HepG2 (cell line): ENCODE measurements around the gene FAM72B. TPM values are rescaled to one million over a fixed set of nuclear protein-coding genes. Genes with fewer than 3 reads are reported as not detected.
"Not testable (repeated sequence)": the region's sequence is repeated elsewhere in the genome, so short reads cannot be mapped to it uniquely, and the experiment has no call there.

Experiments
- ATAC-seq: fragments of 200-7000 bp; cut with Tn5 transposase; 3 replicates; pipeline ENCODE4 v1.9.1; 2020; ENCODE audit warnings: mild to moderate bottlenecking, moderate library complexity
- BruUV-seq: library from RNA; stranded (reverse); fragments of 400-500 nt; replicated peaks from 2 replicates; lab custom pipeline; 2021; lab: Mats Ljungman, UMichigan
- CTCF ChIA-PET: fragments of 300-600 bp; formaldehyde crosslinking; extraction: SDS; loops from one replicate; lab custom pipeline; 2021; ENCODE audit warnings: low total read pairs, inconsistent platforms, low intra/inter-chr PET ratio; lab: Yijun Ruan, JAX
- POLR2A ChIA-PET: fragments of 350-600 bp; sonication (Branson Sonifier 250); formaldehyde crosslinking; loops from one replicate; lab custom pipeline; 2020; ENCODE audit warnings: antibody characterized with exemption, inconsistent platforms; lab: Yijun Ruan, JAX
- DNase-seq: peaks from one replicate; pipeline ENCODE4 v3.0.0-alpha.2; 2015; ENCODE audit warnings: low spot score
- FAIRE-seq: peaks from 3 replicates; lab custom pipeline; 2011; peaks lifted over from hg19 to GRCh38; lab: Jason Lieb, UNC
- H2AFZ ChIP-seq: one replicate; pipeline ENCODE4 v1.6.1; 2011; ENCODE audit warnings: low read length, inconsistent platforms
- H3K27ac ChIP-seq: fragments of 300-600 bp; 3 replicates; pipeline ENCODE4 v1.8.0; 2011; ENCODE audit warnings: mixed run types, mild to moderate bottlenecking, mixed read lengths, low read length, inconsistent platforms; ENCODE audit not compliant: insufficient read depth; ENCODE audit errors: extremely low read length
- H3K27me3 ChIP-seq, 2 experiments: fragments of 200-600 bp in 1 of 2; 2 replicates in 1 of 2; 3 replicates in 1 of 2; pipeline versions ENCODE4 v1.6.0 to v1.8.0; 2011; ENCODE audit warnings: low read length in 2 of 2, mild to moderate bottlenecking in 2 of 2, moderate library complexity in 2 of 2, inconsistent platforms in 1 of 2; ENCODE audit not compliant: insufficient read depth in 2 of 2, control insufficient read depth in 1 of 2
- H3K36me3 ChIP-seq, 2 experiments: fragments of 200-600 bp in 1 of 2; replicated peaks in 1 of 2; 2 replicates in 1 of 2; 3 replicates in 1 of 2; pipeline versions ENCODE4 v1.5.1 to v1.8.0; 2011; ENCODE audit warnings: low read length in 2 of 2, inconsistent platforms in 1 of 2; ENCODE audit not compliant: insufficient read depth in 2 of 2, control insufficient read depth in 1 of 2
- H3K4me1 ChIP-seq: 2 replicates; pipeline ENCODE4 v1.5.1; 2012; ENCODE audit warnings: low read length, inconsistent platforms; ENCODE audit not compliant: insufficient read depth
- H3K4me2 ChIP-seq: 2 replicates; pipeline ENCODE4 v1.6.0; 2011; ENCODE audit warnings: low read depth, low read length, inconsistent platforms
- H3K4me3 ChIP-seq, 3 experiments: fragments of 200-600 bp in 1 of 3; sonication (generic), shearing (Covaris generic) in 1 of 3; replicated peaks in 1 of 3; 2 replicates each; pipeline ENCODE4 v1.5.1; 2011 to 2016; ENCODE audit warnings: low read length in 3 of 3, inconsistent platforms in 2 of 3, low read depth in 2 of 3, mild to moderate bottlenecking in 2 of 3, control low read depth in 1 of 3, mixed read lengths in 1 of 3; ENCODE audit not compliant: insufficient read depth in 1 of 3
- H3K79me2 ChIP-seq: one replicate; pipeline ENCODE4 v1.6.1; 2011; ENCODE audit warnings: low read length, inconsistent platforms; ENCODE audit not compliant: insufficient read depth
- H3K9ac ChIP-seq: 2 replicates; pipeline ENCODE4 v1.6.0; 2011; ENCODE audit warnings: mild to moderate bottlenecking, low read depth, low read length, inconsistent platforms; ENCODE audit not compliant: insufficient read depth
- H3K9me3 ChIP-seq: 2 replicates; pipeline ENCODE4 v1.5.1; 2012; ENCODE audit warnings: mild to moderate bottlenecking, low read length
- H4K20me1 ChIP-seq: 2 replicates; pipeline ENCODE4 v1.6.0; 2011; ENCODE audit warnings: inconsistent platforms, mild to moderate bottlenecking, low read length, moderate library complexity; ENCODE audit not compliant: insufficient read depth
- WGBS: methylation state at CpG from one replicate; pipeline ENCODE4 v1.1.6; 2017; ENCODE audit warnings: low lambda C conversion rate; 5-methylcytosine and 5-hydroxymethylcytosine counted together
- in situ Hi-C: cut with HindIII; loops from 2 replicates; pipeline ENCODE4 v1.10.0; 2017; ENCODE audit warnings: low pct_unique_long_range_greater_than_20kb; ENCODE audit not compliant: extremely low pct_ligation_motif_present
- intact Hi-C: fragments of 100-400 bp; cut with micrococcal nuclease; formaldehyde crosslinking; loops from one replicate; pipeline ENCODE4 v1.10.0; 2022; ENCODE audit not compliant: unreplicated experiment
- polyA plus RNA-seq, 8 experiments: library from polyadenylated mRNA; depleted of rRNA in 3 of 8; stranded (reverse) in 7 of 8; unstranded in 1 of 8; fragments of >200 nt; fragmentation: Illumina TruSeq in 4 of 8; extraction: Trizol in 4 of 8; gene quantifications; 2 replicates each; pipeline versions ENCODE4 v1.2.1 to v1.2.3, GENCODE V29; 2011 to 2016; ENCODE audit warnings: low read depth in 4 of 8, missing spikeins in 1 of 8, mixed read lengths in 1 of 8; ENCODE audit not compliant: insufficient read depth in 1 of 8
- total RNA-seq, 5 experiments: library from RNA; depleted of rRNA; stranded (reverse); fragments of >200 nt; fragmentation: Illumina TruSeq; extraction: Trizol; gene quantifications; 2 replicates each; pipeline ENCODE4 v1.2.3, GENCODE V29; 2016; ENCODE audit warnings: low read depth in 1 of 5

FAM72B gene
- total and polyA plus RNA-seq, 2 of the 13 experiments (the other 11 are each of a cell fraction or from before 2014, with no cell fraction given), result 6.7 to 7.7 TPM

- FAIRE-seq, H3K79me2 ChIP-seq, H3K4me1 ChIP-seq, H3K9ac ChIP-seq, in situ Hi-C loops, H4K20me1 ChIP-seq, DNase-seq, H3K9me3 ChIP-seq, H3K27ac ChIP-seq, intact Hi-C loops, H3K4me3 ChIP-seq, ATAC-seq, H3K36me3 ChIP-seq, H3K4me2 ChIP-seq, POLR2A ChIA-PET, CTCF ChIA-PET, BruUV-seq, H2AFZ ChIP-seq, H3K27me3 ChIP-seq: not testable (repeated sequence)
- 92% methylated on average over 5 of the region's 6 CpGs for WGBS
Observed at GRCh38 chr1:121208375-121208774, 24.2 kb upstream of the FAM72B start.

DNA sequence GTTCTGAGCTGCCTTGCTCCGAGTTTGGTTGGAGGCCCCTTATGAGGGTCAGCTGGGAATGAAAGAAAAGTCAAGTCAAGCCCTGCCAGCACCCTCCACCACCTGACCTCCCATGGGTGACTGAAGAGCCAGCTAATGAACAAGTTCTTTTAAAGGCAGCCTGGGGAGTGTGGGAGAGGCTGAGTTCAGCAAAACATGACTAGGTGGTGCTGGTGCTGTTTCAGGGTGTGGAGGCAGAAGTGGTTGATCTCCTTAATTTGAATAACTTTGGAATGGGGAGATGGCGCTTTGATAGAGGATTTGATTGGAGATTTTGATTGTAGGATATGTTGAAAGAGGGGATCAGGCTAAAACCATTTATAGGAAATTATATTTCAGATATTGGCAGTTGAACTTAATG is 23.2 kb upstream of the FAM72B start:
- H3K9me3 ChIP-seq, H3K36me3 ChIP-seq, H3K4me3 ChIP-seq, intact Hi-C loops, H4K20me1 ChIP-seq, BruUV-seq, POLR2A ChIA-PET, DNase-seq, H3K27me3 ChIP-seq, H3K9ac ChIP-seq, CTCF ChIA-PET, H3K27ac ChIP-seq, FAIRE-seq, H2AFZ ChIP-seq, H3K4me2 ChIP-seq, in situ Hi-C loops, H3K4me1 ChIP-seq, H3K79me2 ChIP-seq, ATAC-seq: not testable (repeated sequence)
- WGBS, result 95% methylated on average over 2 of the region's 2 CpGs

DNA sequence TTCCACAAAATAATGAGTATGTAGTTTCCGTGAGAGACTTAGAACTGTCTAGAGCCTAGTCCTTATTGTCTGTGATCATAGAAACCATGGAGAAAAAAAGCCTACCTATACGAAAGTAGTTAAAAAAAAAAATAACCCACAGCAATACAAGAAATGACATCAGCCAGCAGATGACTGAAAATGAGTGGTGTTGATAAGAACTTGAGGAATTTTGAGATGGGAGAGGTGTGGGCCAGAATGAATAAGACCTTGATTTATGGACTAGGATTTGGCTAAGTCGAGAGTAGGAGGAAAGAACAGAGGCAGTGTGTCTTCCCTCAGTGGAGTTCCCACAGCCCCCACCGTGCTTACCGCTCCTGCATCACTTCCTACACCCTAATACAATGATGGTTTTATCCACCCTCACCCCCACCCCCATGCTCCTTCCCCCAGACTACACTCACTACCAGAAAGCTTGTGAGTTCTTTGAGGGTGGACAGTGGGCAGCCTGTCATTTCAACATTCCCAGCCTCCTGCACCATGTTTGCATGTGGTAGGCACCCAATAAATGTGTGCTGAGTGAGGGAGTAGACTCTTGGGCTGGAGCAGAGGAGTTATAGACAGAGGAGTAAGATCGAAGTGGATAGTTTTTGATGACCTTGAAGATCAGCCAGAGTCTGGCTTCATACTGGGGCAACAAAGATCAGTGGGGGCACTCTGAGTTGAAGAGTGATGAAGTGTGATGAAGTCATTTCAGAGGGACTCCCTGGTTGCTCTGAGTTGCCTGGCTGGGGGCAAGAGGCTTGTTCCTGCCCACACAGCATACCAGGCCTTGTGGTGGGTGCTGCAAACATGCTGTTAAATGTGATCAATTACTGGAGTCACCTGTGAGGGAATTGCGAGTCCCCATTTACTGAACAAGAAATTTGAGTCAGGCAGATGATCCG is 21.9 kb upstream of the FAM72B start:
- BruUV-seq, H3K27me3 ChIP-seq, H3K4me2 ChIP-seq, POLR2A ChIA-PET, in situ Hi-C loops, H3K79me2 ChIP-seq, H2AFZ ChIP-seq, H3K27ac ChIP-seq, H3K9ac ChIP-seq, FAIRE-seq, H3K4me1 ChIP-seq, intact Hi-C loops, DNase-seq, H3K4me3 ChIP-seq, H3K9me3 ChIP-seq, H4K20me1 ChIP-seq, CTCF ChIA-PET, H3K36me3 ChIP-seq, ATAC-seq: not testable (repeated sequence)
- WGBS, result 100% methylated on average over 2 of the region's 8 CpGs

DNA sequence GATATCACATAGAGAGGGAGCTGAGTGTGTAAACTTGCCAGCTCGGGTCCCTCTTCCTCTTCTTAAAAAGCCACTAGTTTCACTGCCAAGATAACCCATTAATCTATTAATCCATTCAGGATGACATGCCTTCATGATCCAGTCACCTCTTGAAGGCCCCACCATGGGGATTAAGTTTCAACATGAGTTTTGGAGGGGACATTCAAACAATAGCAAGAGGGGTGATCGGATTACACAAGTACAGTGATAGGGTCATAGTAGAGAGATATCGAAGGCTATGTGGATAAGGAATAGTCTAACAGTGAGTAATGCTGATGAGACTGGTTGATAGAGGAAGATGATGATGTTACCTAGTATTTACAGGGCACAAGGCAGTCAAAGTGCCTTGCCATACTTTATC is 18.8 kb upstream of the FAM72B start:
- in situ Hi-C loops, result not testable (repeated sequence)

More for the DNA sequence above, 18.8 kb upstream of the FAM72B start:
- CTCF ChIA-PET, FAIRE-seq, H3K4me3 ChIP-seq, H3K27me3 ChIP-seq, H3K9me3 ChIP-seq, H3K9ac ChIP-seq, intact Hi-C loops, H3K36me3 ChIP-seq, H3K4me1 ChIP-seq, BruUV-seq, H3K79me2 ChIP-seq, H3K27ac ChIP-seq, H3K4me2 ChIP-seq, H4K20me1 ChIP-seq, H2AFZ ChIP-seq, DNase-seq, ATAC-seq, POLR2A ChIA-PET: not testable (repeated sequence)
- WGBS, result 88% methylated on average over 2 of the region's 3 CpGs
